HG02870 (cell line): ENCODE measurements around the gene N4BP2L2.
"Not testable (repeated sequence)": the region's sequence is repeated elsewhere in the genome, so short reads cannot be mapped to it uniquely, and the experiment has no call there.

Experiments used
- ATAC-seq: cut with Tn5 transposase; IDR thresholded peaks from one replicate; pipeline ENCODE4 v1.9.1; 2021; ENCODE audit warnings: mild to moderate bottlenecking, moderate library complexity; ENCODE audit not compliant: unreplicated experiment

N4BP2L2 gene

DNA sequence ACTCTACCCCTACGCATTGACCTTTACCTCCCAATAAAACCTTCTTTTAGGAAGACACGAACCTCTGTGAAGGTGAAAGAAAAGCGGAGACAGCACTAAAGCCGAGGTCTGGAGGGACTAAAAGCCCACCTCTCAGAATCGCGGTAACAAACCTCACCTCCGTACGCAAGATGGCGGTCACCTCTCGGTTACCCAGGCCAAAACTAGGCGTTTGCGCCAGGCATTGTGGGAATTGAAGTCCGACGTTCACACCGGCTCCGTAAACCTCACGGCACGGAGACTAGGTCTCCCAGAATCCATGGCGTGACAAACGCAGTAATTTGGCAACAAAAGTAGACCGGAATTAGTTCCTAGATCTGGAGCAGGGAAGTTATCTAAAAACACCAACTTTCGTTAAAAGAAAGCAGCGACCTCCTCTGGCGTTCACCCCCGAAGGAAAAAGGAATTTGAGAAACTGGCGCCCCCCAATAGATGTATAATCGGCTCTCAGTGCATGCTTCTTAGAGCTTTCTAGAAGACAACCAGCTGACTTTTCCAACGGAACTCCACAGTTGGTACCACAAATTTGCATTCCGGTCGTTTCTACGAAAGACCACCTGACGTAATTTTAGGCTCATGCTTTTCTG lies at the start of gene N4BP2L2:
Gene N4BP2L2 (minus strand): TSS at position 175 of the 626 bp plus-strand sequence. CDS start 1,768 bp downstream, outside the sequence.
- ATAC-seq: peak; percentile 95

- no peak for ATAC-seq
These were observed 49.2 kb upstream of the N4BP2L2 start for GRCh38 chr13:32587811-32588170.

- peak; percentile 32 for ATAC-seq
These were observed 48.6 kb upstream of the N4BP2L2 start for GRCh38 chr13:32587011-32587810.

DNA sequence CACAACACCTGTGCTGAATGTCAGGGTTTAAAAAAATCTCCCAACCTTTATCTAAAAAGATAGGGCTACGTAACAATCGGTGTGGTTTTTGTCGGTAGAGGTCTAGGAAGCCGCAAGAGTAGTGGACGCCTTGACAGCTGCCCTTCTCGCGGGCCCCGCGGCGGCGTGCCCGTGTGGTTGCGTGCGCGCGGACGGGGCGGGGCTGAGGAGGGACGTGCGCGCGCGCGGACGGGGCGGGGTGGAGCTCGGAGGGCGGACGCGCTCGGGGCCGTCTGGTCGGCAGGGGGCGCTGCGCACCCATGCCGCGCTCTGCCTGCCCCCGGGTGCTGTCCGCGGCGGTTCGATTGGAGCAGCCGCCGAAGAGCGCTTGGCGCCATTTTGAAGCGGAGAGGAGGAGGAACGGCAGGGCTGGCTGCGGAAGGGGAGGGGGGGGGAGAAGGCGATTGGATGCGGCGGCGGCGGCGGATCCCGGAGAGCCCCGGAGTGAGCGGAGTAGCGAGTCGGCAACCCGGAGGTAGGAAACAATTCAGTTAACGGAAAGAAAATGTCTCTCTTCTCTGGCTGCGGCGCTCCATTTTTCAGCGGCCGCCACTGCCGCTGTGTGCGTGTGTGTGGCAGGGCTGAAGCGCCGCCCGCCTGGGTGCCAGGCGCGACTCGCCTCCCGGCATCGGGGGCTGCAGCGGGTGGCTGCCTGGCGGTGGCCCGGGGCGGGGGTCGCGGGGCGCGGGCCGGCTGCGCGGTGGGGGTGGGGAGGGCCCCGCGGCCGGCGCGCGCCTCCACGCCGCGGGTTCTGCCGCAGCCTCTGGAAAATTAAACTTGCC lies 47.7 kb upstream of the N4BP2L2 start, which contains the start of gene PDS5B:
Gene PDS5B (plus strand): TSS at position 373 of the 821 bp plus-strand sequence. CDS start 62,321 bp downstream, outside the sequence.
- peak; percentile 77 for ATAC-seq

DNA sequence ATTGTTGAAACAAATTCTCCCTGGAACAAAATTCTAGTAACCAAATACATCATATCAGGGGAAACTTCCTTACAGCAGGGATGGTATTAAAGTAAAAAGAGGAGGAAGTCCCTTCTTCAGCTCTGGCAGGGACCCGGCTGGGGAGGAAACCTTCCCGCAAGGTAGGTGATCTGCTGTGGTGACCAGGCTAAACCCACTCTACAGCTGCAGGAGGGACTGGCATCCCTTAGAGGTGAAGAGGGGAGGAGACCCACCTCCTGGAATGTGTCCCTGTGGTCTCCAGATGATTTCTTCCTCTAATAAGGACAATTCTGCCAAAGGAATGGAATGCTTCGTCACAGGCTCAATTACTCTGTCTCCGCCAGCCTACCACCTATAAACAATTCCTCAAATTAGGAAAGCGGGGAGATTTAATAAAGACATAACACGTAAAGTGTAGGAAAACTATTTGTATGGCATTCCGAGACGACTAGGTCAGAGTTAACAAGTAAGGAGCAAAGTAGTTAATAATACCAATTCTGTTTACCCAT lies 47.0 kb upstream of the N4BP2L2 start:
- no peak for ATAC-seq

- ATAC-seq: no peak
These were observed 44.4 kb upstream of the N4BP2L2 start for GRCh38 chr13:32582991-32583390.

- ATAC-seq: no peak
These were observed 43.7 kb upstream of the N4BP2L2 start for GRCh38 chr13:32582281-32582680.

DNA sequence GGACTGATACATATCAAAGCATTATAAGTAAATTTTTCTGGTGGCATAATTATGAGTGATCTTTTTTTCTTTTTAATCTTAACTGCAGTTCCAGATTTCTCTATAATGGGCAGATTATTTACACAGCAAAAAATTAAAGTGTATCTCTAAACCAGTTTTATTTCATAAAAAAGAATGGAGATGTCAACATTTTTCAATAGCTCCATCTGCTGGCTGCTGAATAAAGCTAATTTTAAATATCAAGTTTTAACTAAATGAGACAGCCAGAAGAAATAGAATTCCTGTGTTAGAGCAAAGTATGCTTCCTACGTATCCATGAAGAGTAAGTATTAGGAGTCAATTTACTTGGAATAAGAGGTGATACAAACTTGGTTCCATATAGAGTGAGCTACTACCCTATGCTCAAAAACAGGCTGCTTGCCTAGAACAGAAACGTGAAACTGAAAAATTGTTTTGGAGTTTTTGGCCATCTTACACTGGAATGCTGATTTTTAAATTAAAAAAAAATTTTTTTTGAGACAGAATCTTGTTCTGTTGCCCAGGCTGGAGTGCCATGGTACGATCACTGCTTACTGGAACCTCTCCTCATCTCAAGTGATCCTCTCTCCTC lies 42.7 kb upstream of the N4BP2L2 start:
- ATAC-seq: no peak

DNA sequence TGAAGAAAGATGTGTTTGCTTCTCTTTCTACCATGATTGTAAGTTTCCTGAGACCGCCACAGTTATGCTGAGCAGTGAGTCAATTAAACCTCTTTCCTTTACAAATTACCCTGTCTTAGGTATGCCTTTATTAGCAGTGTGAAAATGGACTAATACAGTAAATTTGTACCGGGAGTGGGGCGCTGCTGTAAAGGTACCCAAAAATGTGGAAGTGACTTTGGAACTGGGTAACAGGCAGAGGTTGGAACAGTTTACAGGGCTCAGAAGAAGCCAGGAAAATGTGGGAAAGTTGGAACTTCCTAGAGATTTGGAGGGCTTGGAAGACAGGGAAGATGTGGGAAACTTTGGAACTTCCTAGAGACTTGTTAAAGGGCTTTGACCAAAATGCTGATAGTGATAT lies 38.4 kb upstream of the N4BP2L2 start:
- ATAC-seq: no peak

- ATAC-seq: not testable (repeated sequence)
These were observed 37.1 kb upstream of the N4BP2L2 start for GRCh38 chr13:32575687-32576086.

GRCh38 chr13:32560842-32561241 lies 22.2 kb upstream of the N4BP2L2 start:
- not testable (repeated sequence) for ATAC-seq

DNA sequence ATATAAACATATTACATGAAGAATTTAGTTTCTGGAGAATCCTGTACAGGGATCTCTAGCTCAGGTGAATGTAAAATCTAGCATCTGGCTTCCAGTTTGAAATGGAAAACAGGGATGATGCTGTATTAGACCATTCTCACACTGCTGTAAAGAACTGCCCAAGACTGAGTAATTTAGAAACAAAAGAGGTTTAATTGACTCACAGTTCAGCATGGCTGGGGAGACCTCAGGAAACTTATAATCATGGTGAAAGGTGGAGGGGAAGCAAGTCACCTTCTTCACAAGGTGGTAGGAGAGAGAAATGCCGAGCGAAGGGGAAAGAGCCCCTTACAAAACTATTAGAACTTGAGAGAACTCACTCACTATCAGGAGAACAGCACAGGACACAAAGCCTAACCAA lies 17.0 kb upstream of the N4BP2L2 start:
- no peak for ATAC-seq

- peak; percentile 69 for ATAC-seq
These were observed 15.1 kb upstream of the N4BP2L2 start for GRCh38 chr13:32553720-32554119.

GRCh38 chr13:32549788-32550187 lies 11.2 kb upstream of the N4BP2L2 start:
- no peak for ATAC-seq

GRCh38 chr13:32548837-32549236 lies 10.2 kb upstream of the N4BP2L2 start:
- ATAC-seq: no peak

GRCh38 chr13:32545083-32545482 lies 6.5 kb upstream of the N4BP2L2 start:
- no peak for ATAC-seq

DNA sequence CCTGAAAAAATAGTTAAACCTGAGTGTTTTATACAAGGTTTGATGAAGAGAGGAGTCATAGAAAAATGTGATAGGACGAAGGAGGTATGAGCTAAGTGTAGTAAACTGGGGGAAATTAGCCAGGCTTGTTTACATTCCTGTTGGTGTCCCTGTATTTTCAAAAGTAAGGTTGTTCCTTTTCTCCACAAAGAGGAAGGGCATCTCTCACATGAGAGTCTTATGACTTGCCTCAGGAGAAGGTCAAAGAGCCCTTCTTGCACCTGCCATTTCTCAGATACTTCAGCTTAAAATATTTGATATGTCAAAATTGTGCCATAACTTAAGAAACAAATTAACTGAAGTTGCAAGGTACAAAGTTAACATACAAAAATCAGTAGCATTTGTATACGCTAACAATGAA lies 3.6 kb upstream of the N4BP2L2 start:
- ATAC-seq: no peak

DNA sequence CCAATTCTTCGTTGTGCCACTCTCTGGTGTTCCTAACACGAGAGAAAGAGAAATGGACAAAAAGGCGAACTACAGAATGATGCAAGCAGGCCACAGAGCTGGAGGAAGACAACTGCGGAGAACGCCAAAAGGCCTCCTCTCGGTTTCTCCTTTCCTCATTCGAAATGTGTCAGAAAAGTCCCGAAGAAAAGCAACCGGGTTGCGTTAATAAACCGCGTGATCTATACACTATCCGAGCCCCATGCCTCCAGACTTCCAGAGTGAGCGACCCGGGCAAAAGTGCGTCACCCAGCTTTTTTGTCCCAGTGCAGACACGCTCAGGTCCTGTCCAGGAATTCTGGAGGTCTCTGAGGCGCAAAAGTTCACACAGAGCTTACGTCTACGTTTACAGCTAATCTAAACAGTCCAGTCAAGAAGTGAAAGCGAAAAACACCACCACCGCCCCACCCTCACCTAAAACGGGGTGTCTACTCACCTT lies 413 bp downstream of the N4BP2L2 start:
- ATAC-seq: peak; percentile 81

DNA sequence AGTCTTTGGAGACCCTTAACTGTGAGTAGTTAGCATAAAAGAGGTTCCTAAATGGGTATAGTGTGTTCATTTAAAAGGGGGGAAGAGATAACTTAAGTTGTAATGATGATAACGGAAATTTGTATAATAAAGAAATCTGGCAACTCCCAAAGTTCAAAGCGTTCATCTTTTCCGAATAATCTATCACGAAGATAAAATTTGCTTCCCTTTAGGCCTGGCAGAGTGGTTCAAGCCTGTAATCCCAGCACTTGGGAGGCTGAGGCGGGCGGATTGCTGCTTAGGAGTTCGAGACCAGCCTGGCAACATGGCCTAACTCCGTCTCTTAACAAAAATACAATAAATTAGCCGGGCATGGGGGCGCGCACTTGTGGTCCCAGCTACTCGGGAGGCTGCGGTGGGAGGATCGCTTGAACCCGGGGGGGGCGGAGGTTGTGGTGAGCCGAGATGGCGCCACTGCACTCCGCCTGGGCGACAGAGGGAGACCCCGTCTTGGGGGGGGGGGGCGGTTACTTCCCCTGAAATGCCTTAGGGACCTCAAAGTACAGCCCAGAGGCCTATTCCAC lies 934 bp downstream of the N4BP2L2 start:
- ATAC-seq: no peak

DNA sequence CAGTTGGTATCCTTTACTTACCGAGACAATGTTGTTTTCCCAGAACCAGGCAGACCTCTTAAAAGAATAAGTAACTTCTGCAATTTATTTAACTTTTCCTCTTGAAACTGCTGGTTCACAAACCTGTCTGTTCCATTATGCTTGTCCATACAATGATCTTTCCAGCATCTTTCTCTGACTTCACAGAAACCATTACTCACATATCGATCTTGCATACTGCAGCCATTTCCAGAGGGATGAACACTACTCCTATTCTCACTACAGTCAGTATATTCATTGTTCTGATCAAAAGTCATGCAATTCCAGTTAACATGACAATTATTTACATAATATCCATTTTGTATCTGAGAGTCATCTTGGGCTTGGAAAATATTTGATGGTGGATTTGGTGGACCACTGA lies 2.8 kb downstream of the N4BP2L2 start:
- no peak for ATAC-seq
